ENCODE data around the gene PITPNB. TPM values are rescaled to one million over a fixed set of nuclear protein-coding genes. Genes with fewer than 3 reads are reported as not detected.

The PITPNB gene
- 100 to 1,000 TPM in 1 of 3 donors, 10 to 100 TPM in 2; 42.5 to 130 (median 47.4) TPM for total RNA-seq
- long read RNA-seq, donor 1, partial matches to known transcripts = 1 of 150 reads
- long read RNA-seq, donor 1, other reads (novel, unspliced or antisense) = 146 of 150 reads
- long read RNA-seq, donor 2, partial matches to known transcripts = 0 of 20 reads
- long read RNA-seq, donor 2, other reads (novel, unspliced or antisense) = 17 of 20 reads

DNA sequence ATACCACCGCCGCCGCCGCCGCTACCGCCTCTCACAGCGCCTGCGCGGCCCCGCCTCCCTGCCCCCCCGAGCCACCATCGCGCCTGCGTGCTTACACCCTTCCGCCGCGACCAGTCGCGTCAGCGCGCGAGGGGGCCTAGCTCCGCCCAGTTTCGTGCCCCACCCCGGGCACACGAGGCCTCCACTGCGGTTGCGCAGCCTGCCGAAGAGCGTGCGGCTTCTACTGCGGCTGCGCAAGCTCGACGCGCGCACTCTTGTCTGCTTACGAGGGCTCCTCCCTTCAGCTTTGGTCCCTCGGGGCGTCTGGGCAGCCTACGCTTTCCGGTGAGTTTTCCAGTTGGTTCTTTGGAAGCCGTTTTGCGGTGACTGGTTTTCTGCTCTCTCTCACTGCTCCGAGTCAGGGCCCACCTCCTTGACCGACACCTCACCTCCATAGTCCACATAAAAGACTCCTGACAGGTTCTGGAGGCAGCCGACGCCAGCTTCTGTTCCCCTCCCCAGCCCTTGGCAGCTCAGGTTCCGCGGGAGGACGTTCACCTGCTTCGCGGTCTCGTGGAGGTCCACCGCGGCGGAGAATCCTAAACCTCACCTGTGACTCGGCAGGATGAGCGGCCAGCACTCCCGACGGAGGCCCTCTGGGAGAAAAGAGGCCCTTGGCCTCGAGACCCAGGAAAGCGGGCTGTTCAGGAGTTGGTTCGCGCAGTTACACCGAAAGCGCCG lies at the start of gene PITPNB:
TSS of gene PITPNB (minus strand) at position 35 of the 720 bp plus-strand sequence. CDS start 65 bp downstream, outside the sequence.
- TF ChIP-seq CTCF (IDR thresholded peaks at IDR 0.05) = no peak
- no peaks in the 10 kb centered on the region for H3K9me3 ChIP-seq
- ATAC-seq (peak; percentile 98), DNase-seq (peak; percentile 97 to 99 (median 99))
- intact Hi-C loops (cut with DNase I, micrococcal nuclease) = no loop called here
- peak within 1 kb of the TSS; percentile 99 for H3K4me3 ChIP-seq
- peaks cover 25% of the 10 kb centered on the region for H3K4me1 ChIP-seq (ENCODE audit: low read depth)
- H3K36me3 ChIP-seq (ENCODE audit: low read depth) = no peaks in the 10 kb centered on the region

DNA sequence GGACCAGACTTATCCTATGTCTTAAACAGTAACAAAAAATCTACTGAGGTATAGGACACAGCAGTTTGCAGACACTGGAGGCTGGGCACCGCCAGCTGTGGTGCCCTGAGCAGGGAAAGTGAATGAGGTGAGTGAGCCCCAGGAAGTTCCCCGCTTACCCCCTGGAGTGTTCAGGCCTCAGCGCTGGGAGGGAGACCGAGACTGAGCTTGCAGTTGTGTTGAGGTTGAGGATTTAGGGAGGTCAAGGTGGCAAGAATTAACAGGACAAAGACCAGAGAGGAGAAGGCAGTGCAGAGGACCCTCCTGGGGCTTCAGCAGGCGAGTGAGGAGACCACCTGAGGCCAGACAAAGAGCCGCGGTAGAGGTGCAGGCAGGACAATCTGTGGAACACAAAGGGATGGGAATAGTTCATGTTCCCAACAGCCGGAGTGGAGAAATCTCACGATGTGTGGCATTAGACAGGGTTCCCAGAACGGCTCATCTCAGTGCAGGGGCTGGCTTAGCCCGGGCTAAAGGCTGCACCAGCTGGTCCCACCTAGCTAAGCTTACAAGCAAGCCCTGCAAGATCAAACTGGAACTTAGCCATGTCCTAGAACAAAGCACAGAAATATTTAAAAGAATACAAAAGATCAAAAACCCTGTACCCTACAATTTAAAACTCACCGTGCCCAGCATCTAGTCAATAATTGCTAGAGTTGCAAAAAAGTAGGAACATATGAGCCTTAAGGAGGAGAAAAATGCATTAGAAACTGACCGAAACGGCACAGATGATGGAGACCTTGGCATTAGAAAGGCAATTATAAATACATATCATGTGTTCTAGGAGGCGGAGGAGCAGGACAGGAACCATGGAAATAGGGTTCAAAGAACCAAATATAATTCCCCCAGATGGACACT lies 47.4 kb upstream of the PITPNB start:
- Histone ChIP-seq H3K9me3 (peaks cover 8% of the 10 kb centered on the region), H3K36me3 (ENCODE audit: low read depth) (no peaks in the 10 kb centered on the region), H3K4me3 (no peak overlapping the region), H3K4me1 (ENCODE audit: low read depth) (no peaks in the 10 kb centered on the region)
- TF ChIP-seq CTCF (IDR thresholded peaks at IDR 0.05) = no peak
- no peak for ATAC-seq
- intact Hi-C loops (cut with DNase I, micrococcal nuclease) = no loop called here
- DNase-seq = no peak

- H3K4me3 ChIP-seq = no peak overlapping the region
- DNase-seq (no peak), ATAC-seq (peak; percentile 53)
- TF ChIP-seq CTCF (IDR thresholded peaks at IDR 0.05) = no peak
- no peaks in the 10 kb centered on the region for H3K9me3 ChIP-seq
- no peaks in the 10 kb centered on the region for H3K36me3 ChIP-seq (ENCODE audit: low read depth)
- intact Hi-C loops (cut with DNase I, micrococcal nuclease) = no loop called here
- no peaks in the 10 kb centered on the region for H3K4me1 ChIP-seq (ENCODE audit: low read depth)
These were observed 43.4 kb upstream of the PITPNB start for GRCh38 chr22:27962268-27963044.

DNA sequence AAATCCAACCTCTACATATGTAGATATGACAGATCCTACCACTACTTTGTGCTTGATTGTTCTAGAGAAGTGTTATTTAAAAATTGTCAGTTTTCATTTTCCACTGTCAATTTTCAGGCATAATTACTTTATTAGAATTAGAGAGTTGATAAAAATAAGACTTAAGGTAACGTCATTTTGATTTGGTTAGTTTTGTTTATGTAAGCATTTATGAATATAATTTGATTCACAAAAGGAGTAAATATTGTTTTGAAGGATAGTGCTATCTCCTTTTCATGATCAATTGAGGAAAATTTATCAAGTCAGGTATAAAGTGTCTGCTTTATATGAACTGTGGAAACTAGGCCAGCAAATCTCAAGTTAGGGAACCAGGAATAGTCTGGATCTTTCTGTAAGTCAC lies 42.6 kb upstream of the PITPNB start:
- Histone ChIP-seq H3K36me3 (ENCODE audit: low read depth) (no peaks in the 10 kb centered on the region), H3K4me3 (no peak overlapping the region), H3K9me3 (no peaks in the 10 kb centered on the region), H3K4me1 (ENCODE audit: low read depth) (no peaks in the 10 kb centered on the region)
- no peak for TF ChIP-seq CTCF (IDR thresholded peaks at IDR 0.05)
- no peak for DNase-seq
- intact Hi-C loops (cut with DNase I, micrococcal nuclease) = no loop called here
- ATAC-seq = no peak

- no peaks in the 10 kb centered on the region for H3K36me3 ChIP-seq (ENCODE audit: low read depth)
- DNase-seq (no peak), ATAC-seq (no peak)
- intact Hi-C loops (cut with DNase I, micrococcal nuclease) = no loop called here
- no peaks in the 10 kb centered on the region for H3K4me1 ChIP-seq (ENCODE audit: low read depth)
- H3K4me3 ChIP-seq = no peak overlapping the region
- no peak for TF ChIP-seq CTCF (IDR thresholded peaks at IDR 0.05)
- no peaks in the 10 kb centered on the region for H3K9me3 ChIP-seq
These were observed 42.1 kb upstream of the PITPNB start for GRCh38 chr22:27961182-27961581.

All from mucosa of descending colon (tissue), 3 donors.